ENCODE data around the gene POLR2B. TPM values are rescaled to one million over a fixed set of nuclear protein-coding genes. Genes with fewer than 3 reads are reported as not detected.

Gene POLR2B
- total RNA-seq, 1 experiment from 2014 or later: 117 TPM

GRCh38 chr4:56978750-56979303 lies at the start of gene POLR2B (continued):
- no peak for TF ChIP-seq AFF4 (CRISPR knock-in tag; IDR thresholded peaks at IDR 0.05; ENCODE audit: borderline replicate concordance)
- peak; percentile 65 for TF ChIP-seq SP1 (CRISPR knock-in tag; conservative IDR thresholded peaks at IDR 0.05)
- no peak for TF ChIP-seq CREB1 (CRISPR knock-in tag; IDR thresholded peaks at IDR 0.05)
- no peak for TF ChIP-seq ATF1 (CRISPR knock-in tag; IDR thresholded peaks at IDR 0.05)
- TF ChIP-seq FOXK1 (CRISPR knock-in tag; IDR thresholded peaks at IDR 0.05): 0 out of 2 replicates have a peak, but pooled peaks have one; percentile 27
- TF ChIP-seq NFYB (CRISPR knock-in tag; conservative IDR thresholded peaks at IDR 0.05; ENCODE audit: low read depth): no peak
- TF ChIP-seq ZNF219 (CRISPR knock-in tag; IDR thresholded peaks at IDR 0.05; ENCODE audit: borderline replicate concordance): no peak
- peak; percentile 72; the same call in 1 of the 2 replicates for TF ChIP-seq CREM (CRISPR knock-in tag; IDR thresholded peaks at IDR 0.05)
- TF ChIP-seq CDX4 (CRISPR knock-in tag; IDR thresholded peaks at IDR 0.05; ENCODE audit: borderline replicate concordance): no peak

GRCh38 chr4:56930638-56931037 lies 48.1 kb upstream of the POLR2B start:
- H3K27me3 Mint-ChIP-seq (ENCODE audit: low read depth): no peaks in the 10 kb centered on the region
- H3K4me1 Mint-ChIP-seq: peaks cover 5% of the 10 kb centered on the region; the same call in 1 of the 2 replicates
- H3K36me3 Mint-ChIP-seq: peaks cover 42% of the 10 kb centered on the region
- H3K4me3 Mint-ChIP-seq: no peak overlapping the region
- no peak for DNase-seq (ENCODE audit: low spot score)
- TF ChIP-seq HMGA2 (CRISPR knock-in tag; IDR thresholded peaks at IDR 0.05): no peak
- no peak for TF ChIP-seq JUN (CRISPR knock-in tag; IDR thresholded peaks at IDR 0.05)
- TF ChIP-seq GABPB1 (CRISPR knock-in tag; IDR thresholded peaks at IDR 0.05): no peak
- TF ChIP-seq ATF6 (CRISPR knock-in tag; IDR thresholded peaks at IDR 0.05): no peak
- no peak for TF ChIP-seq FOXK1 (CRISPR knock-in tag; IDR thresholded peaks at IDR 0.05)
- TF ChIP-seq EMX1 (CRISPR knock-in tag; IDR thresholded peaks at IDR 0.05): no peak
- TF ChIP-seq IRF1 (CRISPR knock-in tag; IDR thresholded peaks at IDR 0.05): no peak
- no peak for TF ChIP-seq ZBTB43 (CRISPR knock-in tag; IDR thresholded peaks at IDR 0.05)
- no peak for TF ChIP-seq JAZF1 (CRISPR knock-in tag; IDR thresholded peaks at IDR 0.05)
- no peak for TF ChIP-seq ZNF263 (CRISPR knock-in tag; IDR thresholded peaks at IDR 0.05; ENCODE audit: low read depth)
- no peak for TF ChIP-seq HMGXB4 (CRISPR knock-in tag; IDR thresholded peaks at IDR 0.05)
- H3K9me3 Mint-ChIP-seq: no peaks in the 10 kb centered on the region; the same call in 1 of the 2 replicates
- CTCF ChIA-PET: interaction anchor here (2.1 kb wide), 1 partner anchor 94 kb away, joined by 8 read pairs; no protein-coding TSS in a partner anchor
- ATAC-seq: no peak
- no peak overlapping the region for H3K27ac Mint-ChIP-seq
- POLR2A ChIA-PET: interaction anchor here (0.6 kb wide), 1 partner anchor 154 kb away, joined by 3 read pairs; no protein-coding TSS in a partner anchor
